ENCODE data around the gene PLA2G4E. TPM values are rescaled to one million over a fixed set of nuclear protein-coding genes. Genes with fewer than 3 reads are reported as not detected.

Gene PLA2G4E
- total RNA-seq, 3 donors from 2014 or later (not counting 1 experiment from before 2014, with no cell fraction given) = not detected

DNA sequence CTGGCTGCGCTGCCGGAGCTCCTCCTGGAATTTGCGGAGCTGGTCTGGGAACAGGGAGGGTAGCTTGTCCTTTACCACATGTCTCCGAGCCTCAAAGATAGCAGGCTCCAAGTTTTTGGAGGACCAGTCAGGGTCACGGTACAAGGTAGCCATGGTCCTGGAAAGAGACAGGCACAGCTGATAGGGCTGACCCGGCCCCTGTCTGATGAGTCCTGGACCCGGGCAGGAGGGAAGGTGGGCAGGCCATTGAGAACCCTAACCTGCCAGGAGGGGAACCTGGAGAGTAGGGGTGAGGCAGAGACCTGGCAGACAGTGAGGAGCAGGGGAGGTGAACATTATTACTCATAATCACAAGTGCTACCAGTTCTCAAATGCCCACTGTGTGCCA lies 28.0 kb downstream of the PLA2G4E start:
- H3K4me3 ChIP-seq (ENCODE audit: low read length) = no peak overlapping the region
- H3K9me3 ChIP-seq (ENCODE audit: control insufficient read depth, insufficient read depth, low read length) = no peaks in the 10 kb centered on the region
- no peaks in the 10 kb centered on the region for H3K36me3 Mint-ChIP-seq
- 93% methylated on average over 7 of the region's 7 CpGs for WGBS (ENCODE audit: insufficient coverage)
- H3K4me1 Mint-ChIP-seq = no peaks in the 10 kb centered on the region
- peaks cover 0 to 7% of the 10 kb centered on the region in 2 donors for H3K27me3 Mint-ChIP-seq (ENCODE audit: low read depth in 2 of 2)
- ATAC-seq = no peak
- H3K9me3 Mint-ChIP-seq = no peaks in the 10 kb centered on the region
- H3K4me1 ChIP-seq (ENCODE audit: control insufficient read depth, insufficient read depth, low read length) = no peaks in the 10 kb centered on the region
- DNase-seq = no peak
- TF ChIP-seq, protein P1, sequence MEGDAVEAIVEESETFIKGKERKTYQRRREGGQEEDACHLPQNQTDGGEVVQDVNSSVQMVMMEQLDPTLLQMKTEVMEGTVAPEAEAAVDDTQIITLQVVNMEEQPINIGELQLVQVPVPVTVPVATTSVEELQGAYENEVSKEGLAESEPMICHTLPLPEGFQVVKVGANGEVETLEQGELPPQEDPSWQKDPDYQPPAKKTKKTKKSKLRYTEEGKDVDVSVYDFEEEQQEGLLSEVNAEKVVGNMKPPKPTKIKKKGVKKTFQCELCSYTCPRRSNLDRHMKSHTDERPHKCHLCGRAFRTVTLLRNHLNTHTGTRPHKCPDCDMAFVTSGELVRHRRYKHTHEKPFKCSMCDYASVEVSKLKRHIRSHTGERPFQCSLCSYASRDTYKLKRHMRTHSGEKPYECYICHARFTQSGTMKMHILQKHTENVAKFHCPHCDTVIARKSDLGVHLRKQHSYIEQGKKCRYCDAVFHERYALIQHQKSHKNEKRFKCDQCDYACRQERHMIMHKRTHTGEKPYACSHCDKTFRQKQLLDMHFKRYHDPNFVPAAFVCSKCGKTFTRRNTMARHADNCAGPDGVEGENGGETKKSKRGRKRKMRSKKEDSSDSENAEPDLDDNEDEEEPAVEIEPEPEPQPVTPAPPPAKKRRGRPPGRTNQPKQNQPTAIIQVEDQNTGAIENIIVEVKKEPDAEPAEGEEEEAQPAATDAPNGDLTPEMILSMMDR (IDR thresholded peaks at IDR 0.05) = no peak
- no peak overlapping the region for H3K27ac ChIP-seq (ENCODE audit: low read length)
- no peak overlapping the region for H3K4me3 Mint-ChIP-seq
- H3K27me3 ChIP-seq (ENCODE audit: control insufficient read depth, insufficient read depth, low read length) = no peaks in the 10 kb centered on the region
- no peak overlapping the region for H3K27ac Mint-ChIP-seq
- intact Hi-C loops (cut with micrococcal nuclease) = no loop called here
- no peaks in the 10 kb centered on the region for H3K36me3 ChIP-seq (ENCODE audit: control insufficient read depth, insufficient read depth, low read length)

DNA sequence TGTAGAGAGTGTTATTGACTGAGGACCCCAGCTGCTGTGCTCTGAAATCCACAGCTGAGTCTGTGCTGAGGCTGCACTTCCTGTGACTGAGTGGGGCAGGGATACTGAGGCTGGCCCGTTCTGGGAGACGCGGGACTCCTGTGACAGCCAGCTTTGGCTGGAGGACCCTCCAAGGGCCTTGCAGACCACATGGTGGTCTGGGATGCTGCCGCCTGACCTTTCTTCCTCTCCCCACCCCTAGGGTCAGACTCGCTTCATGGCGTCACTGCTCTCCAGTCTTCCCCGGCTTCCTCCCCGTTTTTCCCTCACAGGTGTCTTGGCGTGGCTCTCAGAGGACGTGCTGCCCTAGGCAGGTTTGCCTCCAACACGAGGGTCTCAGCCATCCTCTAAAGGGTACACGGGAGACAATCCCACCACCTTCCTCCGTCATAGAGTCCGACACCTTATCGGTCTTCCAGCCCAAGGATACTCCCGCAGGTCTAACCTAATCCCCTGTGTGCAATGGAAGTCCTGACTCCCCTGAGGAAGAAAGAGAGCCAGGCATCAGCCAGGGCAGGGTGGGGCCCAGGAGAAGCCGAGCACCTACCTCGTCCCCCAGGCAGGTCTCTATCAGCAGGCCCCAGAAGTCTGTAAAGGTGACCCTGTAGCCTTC lies 28.6 kb downstream of the PLA2G4E start:
- 93% methylated on average over 18 of the region's 18 CpGs for WGBS (ENCODE audit: insufficient coverage)
- Mint-ChIP-seq H3K4me3 (no peak overlapping the region), H3K9me3 (no peaks in the 10 kb centered on the region), H3K36me3 (no peaks in the 10 kb centered on the region), H3K4me1 (no peaks in the 10 kb centered on the region), H3K27ac (no peak overlapping the region), H3K27me3 (ENCODE audit: low read depth in 2 of 2) (peaks cover 0 to 5% of the 10 kb centered on the region in 2 donors)
- Histone ChIP-seq H3K4me3 (ENCODE audit: low read length) (no peak overlapping the region), H3K27me3 (ENCODE audit: control insufficient read depth, insufficient read depth, low read length) (no peaks in the 10 kb centered on the region), H3K4me1 (ENCODE audit: control insufficient read depth, insufficient read depth, low read length) (no peaks in the 10 kb centered on the region), H3K27ac (ENCODE audit: low read length) (no peak overlapping the region), H3K36me3 (ENCODE audit: control insufficient read depth, insufficient read depth, low read length) (no peaks in the 10 kb centered on the region), H3K9me3 (ENCODE audit: control insufficient read depth, insufficient read depth, low read length) (no peaks in the 10 kb centered on the region)
- TF ChIP-seq, protein P1 (IDR thresholded peaks at IDR 0.05) = no peak
- ATAC-seq = no peak
- no peak for DNase-seq
- intact Hi-C loops (cut with micrococcal nuclease) = no loop called here

GRCh38 chr15:41990691-41991090 lies 30.2 kb downstream of the PLA2G4E start:
- Histone ChIP-seq H3K9me3 (ENCODE audit: control insufficient read depth, insufficient read depth, low read length) (no peaks in the 10 kb centered on the region), H3K4me1 (ENCODE audit: control insufficient read depth, insufficient read depth, low read length) (no peaks in the 10 kb centered on the region), H3K27me3 (ENCODE audit: control insufficient read depth, insufficient read depth, low read length) (no peaks in the 10 kb centered on the region), H3K36me3 (ENCODE audit: control insufficient read depth, insufficient read depth, low read length) (no peaks in the 10 kb centered on the region), H3K27ac (ENCODE audit: low read length) (no peak overlapping the region), H3K4me3 (ENCODE audit: low read length) (no peak overlapping the region)
- ATAC-seq (no peak), DNase-seq (no peak)
- 85% methylated on average over 3 of the region's 3 CpGs for WGBS (ENCODE audit: insufficient coverage)
- no peak overlapping the region for H3K4me3 Mint-ChIP-seq
- intact Hi-C loops (cut with micrococcal nuclease) = no loop called here
- H3K27me3 Mint-ChIP-seq (ENCODE audit: low read depth in 2 of 2) = peaks cover 0 to 5% of the 10 kb centered on the region in 2 donors
- no peaks in the 10 kb centered on the region for H3K36me3 Mint-ChIP-seq
- TF ChIP-seq, protein P1 (IDR thresholded peaks at IDR 0.05) = no peak
- no peaks in the 10 kb centered on the region for H3K9me3 Mint-ChIP-seq
- H3K27ac Mint-ChIP-seq = no peak overlapping the region
- no peaks in the 10 kb centered on the region for H3K4me1 Mint-ChIP-seq

GRCh38 chr15:41990243-41990605 lies 30.6 kb downstream of the PLA2G4E start:
- Mint-ChIP-seq H3K4me1 (no peaks in the 10 kb centered on the region), H3K36me3 (no peaks in the 10 kb centered on the region), H3K27ac (no peak overlapping the region), H3K9me3 (no peaks in the 10 kb centered on the region), H3K27me3 (ENCODE audit: low read depth in 2 of 2) (peaks cover 0 to 5% of the 10 kb centered on the region in 2 donors), H3K4me3 (no peak overlapping the region)
- WGBS (ENCODE audit: insufficient coverage) = 52% methylated on average over 7 of the region's 7 CpGs
- intact Hi-C loops (cut with micrococcal nuclease) = no loop called here
- Histone ChIP-seq H3K4me3 (ENCODE audit: low read length) (no peak overlapping the region), H3K27me3 (ENCODE audit: control insufficient read depth, insufficient read depth, low read length) (no peaks in the 10 kb centered on the region), H3K9me3 (ENCODE audit: control insufficient read depth, insufficient read depth, low read length) (no peaks in the 10 kb centered on the region), H3K27ac (ENCODE audit: low read length) (no peak overlapping the region), H3K36me3 (ENCODE audit: control insufficient read depth, insufficient read depth, low read length) (no peaks in the 10 kb centered on the region), H3K4me1 (ENCODE audit: control insufficient read depth, insufficient read depth, low read length) (no peaks in the 10 kb centered on the region)
- ATAC-seq = no peak
- TF ChIP-seq, protein P1 (IDR thresholded peaks at IDR 0.05) = no peak
- DNase-seq = no peak

All from natural killer cell (primary cell).